DMS153 (cell line): ENCODE measurements around the gene PEF1.
"Not testable (repeated sequence)": the region's sequence is repeated elsewhere in the genome, so short reads cannot be mapped to it uniquely, and the experiment has no call there.

Source experiments
- DNase-seq: peaks from one replicate; lab custom pipeline; 2025; lab: John Stamatoyannopoulos, UW

Gene PEF1

DNA sequence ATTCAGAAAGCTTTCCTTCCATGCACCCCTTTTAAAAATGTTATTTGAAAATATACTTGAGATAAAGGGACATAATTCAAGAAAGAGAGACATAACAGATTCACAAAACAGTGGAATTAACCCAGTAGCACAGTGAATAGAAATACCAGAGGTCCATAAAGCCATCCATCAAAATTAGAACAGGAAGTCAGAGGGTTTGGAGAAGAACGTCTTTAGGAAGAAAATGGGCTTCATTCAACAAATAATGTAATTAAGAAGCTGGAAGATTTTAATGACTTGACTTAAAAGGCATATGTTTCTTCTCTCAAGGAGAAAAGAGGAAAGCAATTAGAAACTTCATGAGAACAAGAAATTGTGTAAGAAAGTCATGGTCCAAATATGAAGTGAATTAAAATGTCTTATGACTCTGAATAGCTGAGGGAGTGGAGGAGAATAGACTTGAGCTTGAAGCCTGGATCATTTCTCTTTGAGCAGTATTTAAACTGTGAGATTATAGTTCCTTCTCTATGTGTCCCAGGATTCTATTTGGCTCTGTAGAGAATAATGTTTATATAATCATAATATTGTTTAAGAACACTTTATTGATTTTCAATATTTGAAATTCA, 35.1 kb downstream of the PEF1 start:
- DNase-seq, result no peak

DNA sequence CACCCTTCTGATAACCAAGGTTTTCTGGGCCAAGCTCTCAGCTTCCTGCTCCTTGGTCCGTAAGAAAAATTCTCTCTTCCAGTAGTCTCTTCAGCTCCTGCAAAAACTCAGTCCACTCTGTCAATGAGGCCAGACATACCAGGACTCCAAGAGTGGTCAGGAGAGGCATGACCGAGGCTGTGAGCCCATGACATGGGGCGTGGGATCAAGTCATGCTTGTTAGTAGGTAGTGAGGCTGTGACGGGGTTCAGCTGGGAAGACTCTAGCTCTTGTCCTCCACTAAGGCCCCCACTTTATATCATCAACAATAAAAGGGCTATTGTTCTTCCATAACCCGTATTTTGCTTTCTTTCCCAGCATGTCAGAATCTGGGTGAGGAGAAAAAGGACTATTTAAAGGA, 37.3 kb downstream of the PEF1 start:
- DNase-seq, result no peak

DNA sequence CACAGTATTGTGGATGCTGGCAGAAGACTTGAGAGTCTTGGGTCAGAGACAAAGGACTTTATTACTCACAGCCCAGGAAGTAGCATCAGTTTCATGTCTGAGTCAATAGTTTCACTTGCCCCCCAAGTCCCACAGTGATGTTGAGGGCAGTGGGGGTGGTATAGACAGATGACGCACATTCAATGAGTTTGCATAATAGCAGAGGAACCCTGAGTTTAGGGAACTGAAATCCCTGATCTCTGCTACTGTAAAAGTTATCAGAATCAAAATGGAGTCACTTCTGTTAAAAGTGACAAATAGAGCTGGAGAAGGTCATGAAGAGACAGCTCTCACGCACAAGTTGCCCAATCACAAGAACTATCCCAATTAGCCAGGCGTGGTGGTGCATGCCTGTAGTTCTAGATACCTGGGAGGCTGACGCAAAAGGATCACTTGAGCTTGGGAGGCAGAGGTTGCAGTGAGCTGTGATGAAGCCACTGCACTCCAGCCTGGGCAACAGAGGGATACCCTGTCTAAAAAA, 38.7 kb downstream of the PEF1 start:
- no peak for DNase-seq

DNA sequence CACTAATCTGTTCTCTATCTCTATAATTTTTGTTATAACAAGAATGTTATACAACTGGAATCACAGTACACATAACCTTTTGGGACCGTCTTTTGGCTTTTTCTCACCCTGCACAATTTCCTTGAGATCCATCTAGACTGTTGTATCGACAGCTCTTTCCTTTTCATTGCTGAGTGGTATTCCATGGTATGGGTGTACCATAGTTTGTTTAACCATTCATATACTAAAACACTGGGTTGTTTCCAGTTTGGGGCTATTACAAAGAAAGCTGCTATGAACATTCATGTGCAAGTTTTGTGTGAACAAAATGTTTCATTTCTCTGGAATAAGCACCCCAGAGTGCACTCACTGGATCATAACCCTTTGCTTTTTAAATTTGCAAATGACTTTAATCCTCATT, 42.6 kb downstream of the PEF1 start:
- no peak for DNase-seq

DNA sequence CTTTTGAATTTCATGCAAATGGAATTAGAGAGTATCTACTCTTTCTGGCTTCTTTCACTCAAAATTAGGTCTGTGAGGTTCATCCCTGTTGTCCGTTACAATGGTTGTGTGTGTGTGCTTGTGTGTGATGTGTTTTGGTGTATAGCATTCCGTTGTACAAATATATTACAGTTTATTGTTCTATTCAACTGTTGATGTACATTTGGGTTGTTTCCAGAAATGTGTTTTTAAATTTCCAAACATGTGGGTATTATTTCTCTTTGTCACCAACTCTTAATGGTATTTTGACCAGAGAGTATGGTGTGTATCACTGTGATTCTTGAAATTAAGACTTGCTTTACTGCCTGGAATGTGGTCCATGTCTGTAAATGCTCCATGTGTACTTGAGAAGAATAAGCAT, 44.0 kb downstream of the PEF1 start:
- no peak for DNase-seq

DNA sequence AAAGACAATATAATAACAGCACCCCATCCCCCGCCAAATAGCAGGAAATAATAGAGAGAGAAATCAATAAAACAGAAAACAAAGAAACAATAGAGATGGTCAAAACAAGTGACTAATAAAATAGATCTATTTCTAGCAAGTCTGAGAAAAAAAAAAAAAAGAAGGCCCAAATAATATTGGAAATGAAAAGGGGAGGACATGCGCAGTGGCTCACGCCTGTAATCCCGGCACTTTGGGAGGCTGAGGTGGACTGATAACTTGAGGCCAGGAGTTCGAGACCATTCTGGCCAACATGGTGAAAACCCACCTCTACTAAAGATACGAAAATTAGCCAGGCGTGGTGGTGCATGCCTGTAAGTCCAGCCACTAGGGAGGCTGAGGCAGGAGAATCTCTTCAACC, 45.7 kb downstream of the PEF1 start:
- DNase-seq, result no peak

DNA sequence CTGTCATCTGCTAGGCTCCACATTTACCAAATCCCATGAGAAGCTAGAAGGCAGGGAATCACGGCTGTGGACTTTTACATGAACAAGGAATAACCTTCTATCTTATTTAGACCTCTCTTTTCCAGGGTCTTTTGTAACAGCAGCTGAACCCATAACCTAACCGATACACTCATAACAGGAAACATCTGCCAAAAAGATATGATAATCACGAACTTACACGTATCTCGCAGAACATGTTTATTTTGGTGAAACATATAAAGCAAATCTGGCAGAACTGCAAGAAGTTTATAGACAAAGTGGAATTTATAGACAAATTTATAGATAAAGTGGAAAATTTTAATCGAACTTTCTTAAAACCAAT, 48.0 kb downstream of the PEF1 start:
- no peak for DNase-seq

DNA sequence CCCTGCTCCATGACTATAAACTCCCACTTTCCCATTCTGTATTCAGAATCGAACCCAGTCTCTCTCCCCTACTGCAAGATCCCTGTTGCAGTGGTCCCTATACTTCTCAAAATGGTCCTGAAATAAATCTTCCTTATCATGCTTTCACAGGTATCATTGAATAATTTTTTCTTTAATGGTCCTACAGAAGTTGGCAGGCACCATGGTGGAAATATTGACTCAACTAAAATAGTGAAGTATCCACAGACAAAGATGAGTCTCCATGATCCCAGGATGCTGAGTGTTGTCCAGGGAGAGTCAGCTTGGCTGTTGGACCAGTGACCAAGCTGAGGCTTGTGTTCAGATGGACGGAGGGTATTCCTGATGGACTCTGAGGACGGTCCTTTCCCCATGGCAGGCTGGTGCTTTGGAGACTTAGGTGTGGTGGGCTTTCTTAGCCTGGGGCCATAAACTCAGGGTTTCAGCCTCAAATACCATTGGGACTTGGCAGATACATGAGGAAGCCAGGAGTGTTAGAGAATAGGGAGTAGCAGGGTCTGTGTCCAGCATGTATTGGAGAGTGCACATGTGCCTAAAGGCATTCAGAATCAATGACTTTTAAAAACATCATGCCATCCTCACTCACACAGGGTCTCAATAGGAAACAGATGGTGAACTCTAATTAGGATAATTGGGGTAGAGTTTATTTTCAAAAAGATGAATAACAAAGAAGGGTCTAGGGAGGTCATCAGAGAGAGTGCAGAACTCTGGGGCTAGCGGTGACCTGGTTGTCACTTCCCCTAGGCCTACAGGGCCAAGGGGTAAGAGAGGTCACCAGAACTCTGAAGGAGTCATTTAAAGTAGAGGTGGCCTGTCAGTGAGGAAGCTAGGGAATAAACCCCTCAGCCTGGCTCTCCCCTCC, 48.6 kb downstream of the PEF1 start:
- DNase-seq, result no peak

DNA sequence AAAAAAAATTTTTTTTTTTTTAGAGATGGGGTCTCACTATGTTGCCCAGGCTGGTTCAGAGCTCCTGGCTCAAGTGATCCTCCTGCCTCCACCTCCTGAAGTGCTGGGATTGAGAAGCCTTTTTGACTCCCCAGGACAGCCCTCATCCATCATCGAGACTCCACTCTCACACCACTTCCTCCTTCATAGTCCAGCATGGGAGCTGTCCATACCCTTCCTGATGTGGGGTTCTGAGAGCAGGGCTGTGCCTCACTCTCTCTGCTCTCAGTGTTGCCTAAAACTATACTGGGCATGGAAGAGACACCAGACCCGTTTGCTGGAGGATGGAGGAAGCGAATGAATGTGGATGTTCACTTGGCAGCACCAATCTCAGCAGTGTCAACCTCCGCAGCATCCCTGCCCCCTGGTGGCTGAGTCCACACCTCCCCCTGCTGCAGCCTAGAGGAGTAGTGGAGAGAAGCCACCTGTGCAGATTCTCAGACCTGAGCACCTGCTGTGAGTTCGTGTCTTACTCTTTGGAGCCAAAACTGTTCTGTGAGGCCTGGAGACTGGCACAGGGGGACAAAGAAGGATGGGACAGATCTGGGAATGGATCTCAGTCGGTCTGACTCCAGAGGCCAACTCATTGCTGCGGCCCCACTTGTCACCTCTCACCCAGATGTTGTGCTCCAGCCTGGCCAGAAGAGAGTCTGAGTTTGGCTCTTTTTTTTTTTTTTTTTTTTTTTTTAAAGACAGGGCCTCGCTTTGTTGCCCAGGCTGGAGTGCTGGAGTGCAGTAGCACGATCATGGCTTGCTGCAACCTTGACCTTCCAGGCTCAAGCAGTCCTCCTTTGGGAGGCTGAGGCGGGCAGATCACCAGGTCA, 50.7 kb downstream of the PEF1 start:
- DNase-seq, result peak; percentile 87

DNA sequence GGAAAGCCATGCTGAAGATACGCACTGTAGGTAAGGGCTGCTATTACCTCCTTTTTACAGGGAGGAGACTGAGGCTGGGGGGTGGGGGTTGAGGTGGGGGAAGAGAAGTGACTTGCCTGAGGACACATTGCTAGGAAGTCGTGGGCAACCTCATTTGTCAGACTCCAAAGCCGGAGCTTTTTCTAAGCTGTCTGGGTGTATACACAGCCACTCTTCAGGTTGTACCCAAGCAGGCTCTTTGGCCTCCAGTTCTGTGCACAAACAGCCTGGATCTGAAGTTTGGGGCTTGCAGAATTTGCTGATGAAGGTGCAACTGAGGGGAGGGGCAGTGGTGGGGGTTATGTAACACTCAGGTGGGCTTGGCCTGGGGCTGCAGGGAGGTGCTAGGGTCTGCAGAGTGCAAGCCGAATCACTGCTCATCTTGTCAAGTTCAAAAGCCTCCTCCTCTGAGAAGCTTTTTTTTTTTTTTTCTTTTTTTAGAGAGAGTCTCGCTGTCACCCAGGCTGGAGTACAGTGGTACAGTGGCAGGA, 51.5 kb downstream of the PEF1 start:
- DNase-seq, result no peak

DNA sequence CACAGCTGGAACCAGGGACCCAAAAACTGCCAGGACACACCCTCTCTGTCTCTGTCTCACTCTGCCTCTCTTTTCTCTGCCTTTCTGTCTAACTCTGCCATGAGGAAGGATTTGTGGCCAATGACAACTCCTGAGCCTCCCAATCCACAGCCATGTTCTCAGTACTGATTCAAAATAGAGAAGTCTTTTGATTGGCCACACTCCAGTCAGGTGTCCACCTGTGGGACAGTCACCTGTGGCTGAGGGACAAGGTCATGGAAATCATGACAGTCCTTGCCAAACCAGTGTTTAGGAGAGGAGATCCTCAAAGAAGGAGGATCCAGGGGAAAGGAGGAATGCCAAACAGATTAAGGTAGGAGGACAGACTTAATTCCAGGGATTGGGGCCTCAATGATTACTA, 52.5 kb downstream of the PEF1 start:
- DNase-seq, result no peak

DNA sequence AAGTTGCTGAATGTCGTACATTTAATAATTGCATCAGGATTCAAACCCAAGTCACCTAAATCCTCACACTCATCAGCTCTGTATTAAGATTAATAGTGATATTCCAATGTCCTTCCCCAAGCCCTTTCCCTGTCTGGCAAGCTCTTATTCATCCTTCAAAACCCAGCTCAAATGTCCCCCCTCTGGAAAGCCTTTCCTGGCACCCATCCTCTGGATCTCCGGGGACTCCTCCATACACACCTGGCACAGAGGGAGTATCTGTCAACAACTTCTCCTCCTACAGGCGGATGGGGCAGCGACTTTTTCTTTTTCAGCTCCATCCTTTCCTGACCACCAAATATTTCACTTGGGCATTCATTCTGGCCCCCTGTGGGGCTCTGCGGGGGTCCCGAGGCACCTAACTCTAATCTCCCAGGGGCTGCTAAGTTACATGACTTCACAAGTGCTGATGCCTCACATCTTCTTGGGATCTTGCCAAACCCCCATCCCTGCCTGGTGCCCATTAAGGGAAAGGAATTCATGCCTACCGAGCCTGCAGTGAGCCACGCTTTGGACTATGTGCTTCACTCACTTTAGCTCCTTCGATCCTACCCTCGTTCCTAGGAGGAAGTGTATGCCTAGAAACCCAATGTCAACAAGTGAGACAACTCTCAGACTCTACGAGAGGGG, 53.1 kb downstream of the PEF1 start:
- no peak for DNase-seq

DNA sequence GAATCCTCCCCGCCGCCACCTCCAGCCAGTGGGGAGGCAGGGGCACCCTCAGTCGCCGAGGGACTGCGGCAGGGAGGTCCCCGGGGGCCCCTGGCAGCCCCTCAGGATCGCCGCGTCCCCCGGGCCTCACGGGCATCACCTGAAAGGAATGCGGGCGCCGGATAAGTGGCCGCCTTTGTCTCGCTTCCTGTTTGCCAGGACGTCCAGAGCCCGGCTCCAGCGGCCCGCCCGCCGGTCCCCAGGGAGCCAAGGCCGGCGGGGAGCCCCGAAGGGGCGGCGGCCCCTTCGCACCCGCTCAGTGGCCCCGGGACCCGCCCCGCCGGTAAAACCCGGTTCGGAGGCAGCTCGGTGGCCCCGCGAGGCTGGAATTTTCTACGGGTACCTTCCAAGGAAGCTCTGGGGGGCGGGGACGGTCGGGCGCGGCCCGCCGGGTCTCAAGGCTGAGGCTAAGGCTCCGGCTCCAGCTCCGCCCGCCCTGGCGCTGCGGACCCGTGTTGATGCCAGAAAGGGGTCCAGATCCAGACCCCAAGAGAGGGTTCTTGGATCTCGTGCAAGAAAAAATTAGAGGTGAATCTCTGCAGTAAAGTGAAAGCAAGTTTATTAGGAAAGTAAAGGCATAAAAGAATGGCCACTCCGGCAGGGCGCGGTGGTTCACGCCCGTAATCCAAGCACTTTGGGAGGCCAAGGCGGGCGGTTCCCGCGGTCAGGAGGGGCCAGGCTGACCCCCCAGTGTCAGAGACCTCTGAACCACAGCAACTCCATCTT, 55.7 kb downstream of the PEF1 start:
- peak; percentile 40 for DNase-seq

DNA sequence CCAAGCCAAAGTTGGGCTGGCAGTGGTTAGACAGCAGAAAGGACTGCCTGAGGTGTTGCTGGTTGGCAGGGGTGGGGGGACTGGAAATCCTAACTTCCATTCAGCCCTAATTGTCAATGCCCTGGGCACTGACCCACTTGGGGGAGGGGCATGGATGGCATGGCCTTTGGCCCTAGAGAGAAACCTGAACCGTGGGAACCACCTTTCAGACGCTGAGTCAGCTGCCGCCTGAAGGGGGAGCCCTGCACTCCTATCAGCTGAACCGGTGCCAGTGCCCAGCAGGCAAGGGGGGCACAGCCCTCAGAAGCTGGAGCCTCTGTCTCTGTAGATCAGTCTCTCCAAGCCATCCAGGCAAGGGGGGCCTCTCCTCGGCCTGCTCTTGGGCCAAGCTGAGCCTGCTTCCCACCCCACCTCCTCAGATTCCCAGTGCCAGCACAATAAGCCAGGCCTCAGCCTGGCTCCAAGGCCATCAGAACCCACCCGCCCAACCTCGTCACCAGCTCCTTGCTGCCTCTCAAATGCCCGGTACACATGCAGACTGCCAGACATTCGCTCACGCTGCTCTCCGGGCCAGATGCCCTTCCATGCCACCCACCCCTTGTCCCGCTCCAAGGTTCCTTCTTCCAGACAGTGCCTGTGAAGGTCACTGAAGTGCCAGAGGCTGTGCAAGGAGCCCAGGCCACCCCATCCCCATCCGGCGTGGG, 56.8 kb downstream of the PEF1 start:
- peak; percentile 63 for DNase-seq

DNA sequence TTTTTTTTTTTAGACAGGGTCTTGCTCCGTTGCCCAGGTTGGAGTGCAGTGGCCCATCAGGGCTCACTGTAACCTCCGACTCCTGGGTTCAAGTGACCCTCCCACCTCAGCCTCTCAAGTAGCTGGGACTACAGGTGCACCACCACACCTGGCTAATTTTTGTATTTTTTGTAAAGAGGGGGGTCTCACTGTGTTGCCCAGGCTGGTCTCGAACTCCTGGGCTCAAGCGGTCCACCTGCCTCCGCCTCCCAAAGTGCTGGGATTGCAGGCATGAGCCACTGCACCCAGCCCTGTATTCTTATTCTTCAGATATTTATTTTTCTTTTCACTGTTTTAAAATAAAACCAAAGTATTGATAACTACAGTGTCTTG, 57.4 kb downstream of the PEF1 start:
- not testable (repeated sequence) for DNase-seq

DNA sequence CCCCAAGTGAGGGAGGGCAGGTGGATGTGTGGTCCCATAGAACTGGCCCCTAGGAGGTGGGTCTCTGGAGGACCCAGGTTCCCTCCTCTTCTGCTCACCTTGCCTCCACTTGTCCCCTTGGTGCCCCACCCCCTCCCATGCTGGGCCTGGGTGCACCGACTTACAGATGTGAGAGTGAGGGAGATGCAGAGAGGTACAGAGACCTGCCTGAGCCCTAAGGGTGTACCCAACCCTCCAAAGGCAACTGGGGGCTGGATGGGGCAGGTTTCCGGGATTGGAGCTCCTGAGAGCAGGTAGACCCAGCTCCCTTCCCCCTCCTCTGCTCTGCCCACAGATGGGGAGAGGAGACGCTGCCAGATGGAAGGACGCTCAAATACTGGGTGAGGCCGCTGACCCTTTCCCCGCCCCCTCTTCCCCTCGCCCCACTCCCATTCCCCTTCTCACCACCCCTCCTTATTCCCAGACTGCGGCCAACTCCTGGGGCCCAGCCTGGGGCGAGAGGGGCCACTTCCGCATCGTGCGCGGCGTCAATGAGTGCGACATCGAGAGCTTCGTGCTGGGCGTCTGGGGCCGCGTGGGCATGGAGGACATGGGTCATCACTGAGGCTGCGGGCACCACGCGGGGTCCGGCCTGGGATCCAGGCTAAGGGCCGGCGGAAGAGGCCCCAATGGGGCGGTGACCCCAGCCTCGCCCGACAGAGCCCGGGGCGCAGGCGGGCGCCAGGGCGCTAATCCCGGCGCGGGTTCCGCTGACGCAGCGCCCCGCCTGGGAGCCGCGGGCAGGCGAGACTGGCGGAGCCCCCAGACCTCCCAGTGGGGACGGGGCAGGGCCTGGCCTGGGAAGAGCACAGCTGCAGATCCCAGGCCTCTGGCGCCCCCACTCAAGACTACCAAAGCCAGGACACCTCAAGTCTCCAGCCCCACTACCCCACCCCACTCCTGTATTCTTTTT, 58.0 kb downstream of the PEF1 start:
- no peak for DNase-seq

DNA sequence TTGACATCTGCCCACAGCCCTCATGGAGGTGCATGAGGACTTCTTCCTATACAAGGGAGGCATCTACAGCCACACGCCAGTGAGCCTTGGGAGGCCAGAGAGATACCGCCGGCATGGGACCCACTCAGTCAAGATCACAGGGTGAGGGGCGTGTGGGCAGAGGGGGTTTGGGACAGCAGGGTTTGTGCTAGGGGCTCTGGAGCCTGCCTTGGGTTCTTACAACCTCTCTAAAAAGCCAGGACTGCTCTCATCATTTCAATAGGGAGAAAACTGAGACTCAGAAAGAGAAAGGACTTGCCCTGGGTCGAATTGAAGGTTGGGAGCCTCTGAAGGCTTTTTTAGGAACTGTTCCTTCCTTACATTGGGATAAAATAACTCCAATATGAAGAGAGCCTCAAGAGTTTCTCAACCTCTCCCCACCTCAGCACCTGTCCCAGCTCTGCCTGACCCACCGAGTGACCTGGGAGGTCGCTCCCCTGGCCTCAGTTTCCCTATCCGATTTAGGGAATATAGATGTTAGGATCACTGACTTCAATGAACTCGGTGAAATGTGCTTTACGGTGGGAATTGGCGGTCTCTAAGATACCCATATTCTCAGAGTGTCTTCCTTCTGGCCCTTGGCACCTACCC, 58.8 kb downstream of the PEF1 start:
- DNase-seq, result no peak

DNA sequence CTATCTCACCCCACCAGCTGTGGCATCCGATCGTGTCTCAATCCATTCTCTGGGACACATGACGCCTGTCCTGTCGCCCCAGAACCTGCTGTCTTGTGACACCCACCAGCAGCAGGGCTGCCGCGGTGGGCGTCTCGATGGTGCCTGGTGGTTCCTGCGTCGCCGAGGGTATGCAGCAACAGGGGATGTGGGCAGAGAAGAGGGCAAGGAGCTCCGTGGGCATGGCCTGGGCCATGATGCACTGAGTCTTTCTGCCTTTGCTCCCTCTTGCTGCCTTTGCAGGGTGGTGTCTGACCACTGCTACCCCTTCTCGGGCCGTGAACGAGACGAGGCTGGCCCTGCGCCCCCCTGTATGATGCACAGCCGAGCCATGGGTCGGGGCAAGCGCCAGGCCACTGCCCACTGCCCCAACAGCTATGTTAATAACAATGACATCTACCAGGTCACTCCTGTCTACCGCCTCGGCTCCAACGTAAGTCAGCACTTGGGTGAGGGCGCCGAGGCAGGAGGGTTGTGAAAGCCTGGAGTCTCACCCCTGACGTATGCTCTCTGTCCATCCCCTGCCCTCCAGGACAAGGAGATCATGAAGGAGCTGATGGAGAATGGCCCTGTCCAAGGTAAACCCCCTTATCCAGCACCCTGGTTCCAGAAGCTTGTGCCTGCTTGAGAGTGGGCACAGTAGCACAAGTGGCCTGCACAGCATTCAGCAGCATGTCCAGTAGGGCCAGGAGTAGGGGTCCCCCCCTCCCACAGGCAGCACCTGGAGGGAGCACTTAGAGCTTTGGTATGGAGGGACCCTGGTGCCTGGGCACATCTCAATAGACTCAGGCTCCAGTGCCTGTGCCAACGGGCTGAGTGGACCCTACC, 59.6 kb downstream of the PEF1 start:
- DNase-seq, result no peak
